ENCODE measurements around the gene GREB1.

Gene GREB1

DNA sequence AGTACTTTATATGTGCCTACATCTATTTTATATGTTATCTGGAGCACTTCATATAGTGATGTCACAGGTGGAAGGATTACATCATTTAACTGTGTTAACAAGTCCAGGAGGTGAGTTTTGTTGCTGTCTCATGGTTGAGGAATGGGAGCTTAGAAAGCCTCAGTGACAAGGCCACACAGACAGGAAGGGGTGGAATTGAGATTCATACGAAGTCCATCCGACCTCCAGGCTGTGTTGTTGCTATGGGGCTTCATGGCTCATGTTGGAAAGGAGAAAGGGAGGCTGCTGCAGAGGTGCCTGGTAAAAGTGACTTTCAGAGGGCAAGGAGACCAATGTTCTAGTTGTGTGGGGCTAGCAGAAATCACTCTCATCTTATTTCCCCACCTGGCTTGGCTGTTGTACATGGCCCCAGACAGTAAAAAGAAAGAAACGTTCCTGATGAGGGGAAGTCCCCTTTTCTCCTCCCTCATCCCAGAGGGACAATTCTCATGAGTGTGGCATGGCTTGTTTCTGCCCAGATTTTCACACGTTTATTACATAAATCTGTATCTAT is 31.0 kb upstream of the GREB1 start:
- H3K27ac Mint-ChIP-seq = no peak overlapping the region
- H3K36me3 Mint-ChIP-seq = peaks cover 2% of the 10 kb centered on the region
- peaks cover 4% of the 10 kb centered on the region for H3K9me3 Mint-ChIP-seq (ENCODE audit: low read depth)
- no peaks in the 10 kb centered on the region for H3K4me1 Mint-ChIP-seq (ENCODE audit: low read depth)
- H3K27me3 Mint-ChIP-seq = peaks cover 5% of the 10 kb centered on the region
- no peak overlapping the region for H3K4me3 Mint-ChIP-seq

DNA sequence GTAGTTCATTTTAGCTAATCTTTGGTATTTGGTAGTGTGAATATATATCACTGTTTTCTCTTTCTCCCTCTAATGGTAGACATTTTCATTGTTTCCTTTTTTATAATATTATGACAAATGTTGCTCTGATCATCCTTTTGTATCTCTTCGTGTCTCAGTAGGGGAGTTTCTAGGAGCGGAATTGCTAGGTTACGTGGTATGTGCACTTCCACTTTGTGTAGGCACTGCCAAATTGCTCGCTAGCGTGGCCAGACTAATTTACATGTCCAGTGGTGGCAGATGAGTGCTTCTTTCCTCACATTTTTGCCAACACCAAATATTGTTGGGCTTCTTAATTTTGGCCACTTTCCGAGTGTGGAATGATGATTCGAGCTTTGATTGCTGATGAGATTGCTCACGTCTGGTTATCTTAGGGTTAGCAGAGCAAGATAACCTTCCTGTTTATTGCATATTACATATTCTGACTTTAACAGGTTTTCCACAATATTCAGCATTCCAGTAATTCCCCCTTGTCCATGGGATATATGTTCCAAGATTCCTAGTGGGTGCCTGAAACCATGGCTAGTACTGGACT is 30.4 kb upstream of the GREB1 start:
- no peaks in the 10 kb centered on the region for H3K4me1 Mint-ChIP-seq (ENCODE audit: low read depth)
- no peak overlapping the region for H3K4me3 Mint-ChIP-seq
- peaks cover 4% of the 10 kb centered on the region for H3K9me3 Mint-ChIP-seq (ENCODE audit: low read depth)
- H3K27me3 Mint-ChIP-seq = peaks cover 5% of the 10 kb centered on the region
- peaks cover 2% of the 10 kb centered on the region for H3K36me3 Mint-ChIP-seq
- H3K27ac Mint-ChIP-seq = no peak overlapping the region

DNA sequence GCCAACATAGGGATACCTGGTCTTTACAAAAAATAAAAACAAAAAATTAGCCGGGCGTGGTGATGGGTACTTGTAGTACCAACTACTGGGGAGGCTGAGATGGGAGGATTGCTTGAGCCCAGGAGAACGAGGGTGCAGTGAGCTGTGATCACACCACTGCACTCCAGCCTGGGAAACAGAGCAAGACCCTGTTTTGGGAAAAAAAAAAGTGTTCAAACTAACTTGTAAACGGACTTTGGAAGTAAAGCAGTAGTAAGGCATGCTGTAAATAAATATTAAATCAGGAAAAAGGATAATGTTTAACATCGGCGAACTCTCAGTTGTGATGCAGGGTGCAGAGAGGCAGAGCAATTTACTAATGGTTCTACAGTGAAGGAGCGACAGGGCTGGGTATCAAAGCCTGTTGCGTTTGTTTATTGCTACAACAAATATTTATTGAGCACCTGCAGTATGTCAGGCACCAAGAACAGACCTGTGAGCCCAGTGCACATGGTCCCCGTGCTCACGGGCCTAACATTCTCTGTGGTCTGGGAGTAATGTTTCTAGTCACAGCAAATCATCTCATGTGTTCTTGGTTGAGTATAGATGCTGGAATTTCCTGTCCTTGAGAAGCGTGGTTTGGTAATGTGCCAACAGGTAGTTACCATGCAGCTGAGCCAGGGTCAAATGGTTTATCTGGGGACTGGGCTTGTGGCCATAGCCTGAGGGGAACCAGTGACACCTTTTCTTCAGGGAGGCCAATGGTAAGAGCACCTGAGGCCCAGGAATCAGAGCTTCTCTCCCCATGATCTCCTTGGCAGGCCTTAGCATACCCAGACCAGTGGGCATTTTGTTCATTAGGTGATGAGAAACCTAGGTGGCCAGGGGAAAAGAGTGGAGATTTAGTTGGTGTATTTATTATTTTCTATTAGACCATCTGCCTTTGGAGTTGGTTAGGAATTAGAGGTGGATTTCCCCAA is 27.9 kb upstream of the GREB1 start:
- H3K4me1 Mint-ChIP-seq (ENCODE audit: low read depth) = no peaks in the 10 kb centered on the region
- no peak overlapping the region for H3K27ac Mint-ChIP-seq
- H3K4me3 Mint-ChIP-seq = no peak overlapping the region
- H3K27me3 Mint-ChIP-seq = peaks cover 5% of the 10 kb centered on the region
- peaks cover 4% of the 10 kb centered on the region for H3K9me3 Mint-ChIP-seq (ENCODE audit: low read depth)
- H3K36me3 Mint-ChIP-seq = peaks cover 2% of the 10 kb centered on the region

DNA sequence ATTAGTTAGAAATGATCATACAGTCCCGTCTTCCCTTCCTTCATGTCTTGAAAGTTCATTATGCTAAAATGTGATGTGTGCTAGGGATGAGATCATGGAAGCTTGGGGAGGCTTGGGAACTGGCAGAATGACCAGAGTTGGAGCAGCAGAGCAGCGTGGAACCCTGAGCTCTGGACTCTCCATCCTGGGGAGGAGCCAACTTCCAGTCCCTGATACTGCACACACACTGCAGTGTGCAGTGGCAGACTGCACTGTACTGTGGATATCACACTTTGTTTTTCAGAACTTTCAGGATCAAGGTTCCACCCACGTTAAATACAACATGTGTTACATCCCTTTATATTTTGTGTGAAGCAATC is 27.3 kb upstream of the GREB1 start:
- Mint-ChIP-seq H3K27me3 (peaks cover 5% of the 10 kb centered on the region), H3K9me3 (ENCODE audit: low read depth) (peaks cover 4% of the 10 kb centered on the region), H3K27ac (no peak overlapping the region), H3K4me1 (ENCODE audit: low read depth) (no peaks in the 10 kb centered on the region), H3K4me3 (no peak overlapping the region), H3K36me3 (peaks cover 2% of the 10 kb centered on the region)

DNA sequence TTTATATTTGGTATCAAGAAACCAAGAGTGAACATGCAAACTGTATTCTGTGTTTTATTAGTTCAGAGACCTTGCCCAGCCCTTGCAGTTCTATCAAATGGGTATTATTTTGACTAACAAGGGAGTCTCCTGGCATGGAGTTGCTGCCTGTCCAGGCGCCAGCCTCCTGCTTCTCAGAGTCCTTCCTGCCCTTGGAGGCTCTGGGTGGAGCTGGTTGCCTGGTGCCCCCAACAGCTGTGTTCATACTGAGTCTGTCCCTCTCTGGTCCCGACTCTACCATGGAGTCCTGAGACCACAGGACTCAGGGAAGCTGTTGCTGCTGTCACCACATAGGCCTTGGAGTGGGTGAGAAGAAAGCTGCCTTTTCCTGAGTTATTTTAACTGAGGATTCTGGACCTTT is 26.3 kb upstream of the GREB1 start:
- peaks cover 5% of the 10 kb centered on the region for H3K27me3 Mint-ChIP-seq
- peaks cover 2% of the 10 kb centered on the region for H3K36me3 Mint-ChIP-seq
- no peak overlapping the region for H3K27ac Mint-ChIP-seq
- peaks cover 4% of the 10 kb centered on the region for H3K9me3 Mint-ChIP-seq (ENCODE audit: low read depth)
- H3K4me3 Mint-ChIP-seq = no peak overlapping the region
- no peaks in the 10 kb centered on the region for H3K4me1 Mint-ChIP-seq (ENCODE audit: low read depth)

DNA sequence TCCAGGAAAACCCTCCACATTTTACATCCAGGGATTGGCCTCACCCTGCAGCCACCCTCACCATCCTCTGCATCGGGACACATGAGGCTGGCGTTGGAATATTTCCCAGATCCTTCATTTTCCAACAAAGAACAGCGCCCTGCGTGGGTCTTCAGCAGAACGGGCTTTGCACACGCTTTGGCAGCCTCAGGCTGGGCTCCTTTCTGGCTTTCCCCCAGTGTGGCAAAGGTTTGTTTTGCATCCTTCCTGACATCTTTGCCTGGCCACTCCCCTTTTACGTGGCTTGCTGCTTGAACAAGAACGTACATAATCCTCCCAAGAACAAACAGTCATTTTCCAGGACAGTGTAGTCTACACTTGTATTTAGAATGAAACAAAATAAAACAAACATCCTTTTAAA is 25.6 kb upstream of the GREB1 start:
- H3K36me3 Mint-ChIP-seq = peaks cover 2% of the 10 kb centered on the region
- peaks cover 2% of the 10 kb centered on the region for H3K9me3 Mint-ChIP-seq (ENCODE audit: low read depth)
- H3K4me1 Mint-ChIP-seq (ENCODE audit: low read depth) = no peaks in the 10 kb centered on the region
- H3K27ac Mint-ChIP-seq = no peak overlapping the region
- no peak overlapping the region for H3K4me3 Mint-ChIP-seq
- peaks cover 2% of the 10 kb centered on the region for H3K27me3 Mint-ChIP-seq

DNA sequence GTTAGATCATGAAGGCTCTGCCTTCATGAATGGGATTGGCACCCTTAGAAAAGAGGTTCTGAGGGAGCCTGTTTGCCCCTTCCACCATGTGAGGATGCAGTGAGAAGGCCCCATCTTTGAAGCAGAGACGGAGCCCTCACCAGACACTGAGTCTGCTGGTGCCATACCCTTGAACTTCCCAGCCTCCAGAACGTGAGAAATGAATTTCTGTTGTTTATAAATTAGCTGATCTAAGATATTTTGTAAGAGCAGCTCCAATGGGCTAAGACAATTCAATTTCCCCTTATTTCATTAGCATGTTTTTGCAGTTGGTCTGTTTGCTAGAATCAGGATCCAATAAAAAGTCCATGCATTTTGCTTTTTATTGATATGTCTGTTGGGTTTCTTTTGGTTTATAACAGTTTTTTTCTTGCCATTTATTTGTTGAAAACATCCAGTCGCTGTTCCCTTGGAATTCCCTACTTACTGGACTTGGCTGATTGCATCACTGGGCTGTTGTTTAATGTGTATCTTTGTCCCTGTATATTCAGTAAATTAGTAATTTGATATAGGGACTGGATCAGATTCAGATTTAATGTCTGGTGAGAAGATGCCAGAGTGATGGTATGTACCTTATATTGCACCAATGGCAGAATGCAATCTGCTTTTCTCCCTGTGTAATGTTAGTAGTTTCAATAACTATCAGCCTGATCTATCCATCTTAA is 24.0 kb upstream of the GREB1 start:
- H3K27ac Mint-ChIP-seq = no peak overlapping the region
- H3K4me1 Mint-ChIP-seq (ENCODE audit: low read depth) = no peaks in the 10 kb centered on the region
- H3K36me3 Mint-ChIP-seq = no peaks in the 10 kb centered on the region
- no peak overlapping the region for H3K4me3 Mint-ChIP-seq
- H3K9me3 Mint-ChIP-seq (ENCODE audit: low read depth) = no peaks in the 10 kb centered on the region
- peaks cover 3% of the 10 kb centered on the region for H3K27me3 Mint-ChIP-seq

DNA sequence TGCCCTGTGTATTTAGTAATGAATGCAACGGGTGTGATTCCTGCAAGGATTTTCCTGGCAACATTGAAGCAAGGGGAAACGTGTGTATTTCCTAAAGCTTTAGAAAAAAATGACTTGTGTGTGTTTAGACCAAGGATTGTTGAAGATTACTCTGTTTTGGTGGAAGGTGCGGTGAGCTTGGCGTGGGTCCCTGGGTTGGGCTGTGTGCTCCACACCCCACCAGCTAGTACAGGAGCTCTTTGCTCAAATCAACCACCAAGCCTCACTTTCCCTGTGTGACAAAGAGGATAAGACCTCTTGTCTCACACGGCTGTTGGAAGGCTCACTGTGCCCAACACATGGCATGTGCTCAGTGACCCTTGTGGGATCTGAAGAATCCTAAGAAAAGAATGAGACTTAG is 21.4 kb upstream of the GREB1 start:
- no peaks in the 10 kb centered on the region for H3K4me1 Mint-ChIP-seq (ENCODE audit: low read depth)
- no peak overlapping the region for H3K27ac Mint-ChIP-seq
- no peaks in the 10 kb centered on the region for H3K9me3 Mint-ChIP-seq (ENCODE audit: low read depth)
- no peak overlapping the region for H3K4me3 Mint-ChIP-seq
- H3K27me3 Mint-ChIP-seq = peaks cover 4% of the 10 kb centered on the region
- H3K36me3 Mint-ChIP-seq = no peaks in the 10 kb centered on the region

DNA sequence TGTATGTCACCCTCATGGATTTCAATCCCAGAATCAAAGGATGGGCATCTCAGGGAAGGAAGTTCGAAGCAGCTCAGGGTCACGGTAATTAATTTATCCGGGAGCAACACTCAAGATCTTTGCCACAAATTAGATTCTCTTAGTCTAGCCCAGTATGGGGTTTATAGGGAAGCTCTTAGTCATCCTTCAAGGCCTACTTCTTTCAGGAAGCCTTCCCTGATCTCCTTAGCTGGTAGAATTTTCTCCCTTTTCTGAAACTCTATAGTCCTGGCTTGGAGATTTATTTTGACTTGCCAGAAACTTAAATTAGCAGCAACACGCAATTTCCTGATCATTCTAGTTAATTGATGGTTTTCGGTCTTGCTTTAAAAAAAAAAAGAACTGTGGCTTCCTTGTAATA is 20.5 kb upstream of the GREB1 start:
- H3K4me1 Mint-ChIP-seq (ENCODE audit: low read depth) = no peaks in the 10 kb centered on the region
- H3K27me3 Mint-ChIP-seq = peaks cover 4% of the 10 kb centered on the region
- H3K9me3 Mint-ChIP-seq (ENCODE audit: low read depth) = no peaks in the 10 kb centered on the region
- no peak overlapping the region for H3K27ac Mint-ChIP-seq
- no peaks in the 10 kb centered on the region for H3K36me3 Mint-ChIP-seq
- H3K4me3 Mint-ChIP-seq = no peak overlapping the region

DNA sequence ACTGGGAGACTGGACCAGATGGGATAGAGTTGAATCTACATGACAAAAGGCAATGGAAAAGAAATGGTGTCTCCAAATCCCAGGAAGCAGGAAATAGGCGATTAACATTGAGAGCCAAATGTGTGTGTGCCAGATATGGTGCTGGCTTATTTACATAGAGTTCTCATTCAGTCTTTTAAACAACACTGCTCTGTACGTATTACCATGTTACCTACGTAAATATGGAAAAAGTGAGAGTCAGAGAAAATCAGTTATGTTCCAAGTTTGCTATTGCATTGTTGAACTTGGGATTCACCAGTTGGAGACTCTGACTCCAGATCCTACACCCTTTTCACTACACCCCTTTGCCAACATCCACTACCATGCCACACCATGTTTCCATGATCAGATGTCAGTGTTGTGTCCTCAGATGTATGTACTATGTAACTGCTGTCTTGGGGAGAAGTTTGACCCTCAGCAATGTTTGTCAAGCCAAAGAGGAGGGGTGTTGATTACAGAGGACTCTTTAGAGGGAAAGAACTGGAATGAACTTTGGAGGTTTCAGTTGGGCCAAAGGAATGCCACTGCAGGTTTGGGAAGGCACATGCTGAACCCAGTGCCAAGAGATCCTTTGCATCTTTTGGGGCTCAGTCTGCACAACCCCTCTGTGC is 19.6 kb upstream of the GREB1 start:
- Mint-ChIP-seq H3K27me3 (peaks cover 4% of the 10 kb centered on the region), H3K4me3 (no peak overlapping the region), H3K36me3 (no peaks in the 10 kb centered on the region), H3K4me1 (ENCODE audit: low read depth) (no peaks in the 10 kb centered on the region), H3K9me3 (ENCODE audit: low read depth) (no peaks in the 10 kb centered on the region), H3K27ac (no peak overlapping the region)

DNA sequence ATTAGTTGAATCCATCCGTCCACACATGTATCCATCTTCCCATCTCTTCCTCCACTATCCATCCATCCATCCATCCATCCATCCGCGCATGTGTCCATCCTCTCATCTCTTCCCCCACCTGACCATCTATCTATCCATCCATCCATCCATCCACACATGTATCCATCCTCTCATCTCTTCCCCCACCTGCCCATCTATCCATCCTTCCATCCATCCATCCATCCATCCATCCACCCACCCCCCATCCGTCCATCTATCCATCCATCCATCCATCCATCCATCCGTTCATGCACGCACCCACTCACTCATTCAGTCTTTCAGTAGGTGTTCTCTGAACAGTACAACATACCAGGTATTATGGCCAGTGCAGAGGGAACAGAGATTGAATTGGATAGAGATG is 18.9 kb upstream of the GREB1 start:
- Mint-ChIP-seq H3K4me3 (no peak overlapping the region), H3K27me3 (peaks cover 4% of the 10 kb centered on the region), H3K4me1 (ENCODE audit: low read depth) (no peaks in the 10 kb centered on the region), H3K27ac (no peak overlapping the region), H3K36me3 (no peaks in the 10 kb centered on the region), H3K9me3 (ENCODE audit: low read depth) (no peaks in the 10 kb centered on the region)

DNA sequence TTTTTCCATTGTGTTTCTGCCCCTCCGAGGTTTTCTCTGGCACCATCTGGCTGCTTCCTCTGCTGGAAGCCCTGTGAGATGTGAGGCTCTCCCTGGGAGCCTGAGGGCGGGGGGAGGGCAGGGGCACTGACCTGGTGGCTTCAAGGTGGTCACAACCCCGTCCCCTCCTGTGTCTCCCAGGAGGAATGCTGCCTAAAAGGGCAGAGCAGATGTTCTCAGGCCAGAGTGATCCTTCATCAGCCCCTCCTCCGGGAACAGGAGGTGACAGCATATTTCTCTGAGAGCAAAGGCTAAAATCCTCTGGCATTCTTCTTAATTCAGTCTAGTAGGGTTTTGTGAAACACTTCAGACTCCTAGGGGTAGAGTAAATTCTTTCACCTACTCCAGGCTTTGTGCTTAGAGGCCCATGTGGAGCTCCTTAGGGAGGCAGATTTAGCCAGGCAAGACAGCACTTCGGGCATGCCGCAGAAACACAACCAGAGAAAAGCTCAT is 18.3 kb upstream of the GREB1 start:
- H3K36me3 Mint-ChIP-seq = no peaks in the 10 kb centered on the region
- H3K4me1 Mint-ChIP-seq (ENCODE audit: low read depth) = no peaks in the 10 kb centered on the region

DNA sequence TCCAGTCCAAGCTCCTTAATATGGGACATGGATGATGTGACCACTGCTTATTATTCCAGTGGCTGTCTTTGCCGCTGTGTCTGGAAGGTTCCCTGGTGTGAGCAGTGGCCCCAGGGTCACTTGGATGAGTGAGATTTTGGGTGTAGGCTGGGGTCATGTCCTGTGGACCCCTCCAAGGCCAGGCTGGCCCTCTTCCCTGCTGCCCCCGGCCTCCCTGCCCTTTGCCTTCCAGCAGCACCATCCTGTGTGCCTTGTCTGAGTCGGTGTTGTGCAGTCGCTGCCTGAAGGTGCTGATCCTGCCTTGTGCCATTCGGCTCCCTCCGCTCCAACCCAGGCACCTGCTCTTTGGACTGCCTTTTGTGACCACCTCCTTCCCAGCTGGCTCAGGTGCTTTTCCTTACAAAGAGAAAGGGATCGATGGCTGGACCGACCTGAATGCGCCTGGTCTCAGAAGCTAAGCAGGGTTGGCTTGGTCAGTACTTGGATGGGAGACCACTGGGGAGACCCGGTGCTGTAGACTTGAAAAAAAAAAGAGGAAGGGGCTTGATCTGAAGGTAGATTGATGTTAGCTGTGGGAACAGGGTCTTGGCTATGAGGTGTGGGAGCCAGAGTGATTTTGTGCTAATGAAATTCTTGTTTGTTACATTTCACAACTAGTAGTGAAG is 16.7 kb upstream of the GREB1 start:
- H3K4me3 Mint-ChIP-seq = no peak overlapping the region
- H3K27me3 Mint-ChIP-seq = peaks cover 4% of the 10 kb centered on the region
- H3K36me3 Mint-ChIP-seq = no peaks in the 10 kb centered on the region
- H3K27ac Mint-ChIP-seq = no peak overlapping the region
- H3K9me3 Mint-ChIP-seq (ENCODE audit: low read depth) = no peaks in the 10 kb centered on the region
- H3K4me1 Mint-ChIP-seq (ENCODE audit: low read depth) = no peaks in the 10 kb centered on the region

More for the DNA sequence above, 18.3 kb upstream of the GREB1 start:
- Mint-ChIP-seq H3K4me3 (no peak overlapping the region), H3K27me3 (peaks cover 4% of the 10 kb centered on the region), H3K9me3 (ENCODE audit: low read depth) (no peaks in the 10 kb centered on the region), H3K27ac (no peak overlapping the region)

DNA sequence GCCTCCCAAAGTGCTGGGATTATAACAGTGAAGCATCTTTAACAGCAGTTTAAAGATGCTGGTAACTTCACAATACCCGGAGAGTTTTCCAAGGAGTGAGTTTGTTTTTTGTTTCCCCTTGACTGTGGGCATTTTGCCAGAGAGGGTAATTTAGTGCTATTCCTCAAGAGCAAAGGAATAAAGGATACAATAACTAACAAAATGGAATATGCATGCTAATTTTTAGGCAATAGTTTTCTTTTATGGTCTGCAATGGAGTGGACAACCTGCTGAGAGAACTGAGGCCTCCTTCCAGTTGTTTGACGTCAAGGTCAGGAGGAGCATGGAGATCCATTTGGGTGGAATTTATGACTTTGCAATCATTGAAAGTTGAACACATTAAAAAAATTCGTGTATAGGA is 15.9 kb upstream of the GREB1 start:
- Mint-ChIP-seq H3K9me3 (ENCODE audit: low read depth) (no peaks in the 10 kb centered on the region), H3K36me3 (no peaks in the 10 kb centered on the region), H3K4me1 (ENCODE audit: low read depth) (no peaks in the 10 kb centered on the region), H3K4me3 (no peak overlapping the region), H3K27me3 (peaks cover 4% of the 10 kb centered on the region), H3K27ac (no peak overlapping the region)

Data from activated naive CD8-positive, alpha-beta T cell (primary cell).